Right lobe of liver (tissue), 4 donors: ENCODE measurements around the gene PIK3R5.

ENCODE experiments used
- CTCF ChIP-seq, 4 donors: fragments of 200-600 bp in 3 of 4; fragments of 450-650 bp in 1 of 4; IDR thresholded peaks; one replicate each; pipeline versions ENCODE4 v1.5.1 to v1.8.0; 2016 to 2022; ENCODE audit warnings: antibody characterized with exemption in 4 of 4, mild to moderate bottlenecking in 2 of 4
- POLR2A ChIP-seq: fragments of 450-650 bp; IDR thresholded peaks from one replicate; pipeline ENCODE4 v1.6.1; 2017; ENCODE audit warnings: antibody characterized with exemption, mild to moderate bottlenecking
- donor health status: DM: no; HTN: no; CAD: no.
- donor health status: DM: no; HTN: no; CAD: no.
- donor health status: DM: no; HTN: yes; CAD: no.

GRCh38 chr17:8849311-8850041, 116.0 kb downstream of the PIK3R5 start:
- no peak for TF ChIP-seq POLR2A
- no peak for TF ChIP-seq CTCF (IDR thresholded peaks at IDR 0.05)
